Activated CD4-positive, alpha-beta T cell treated with anti-CD3 and anti-CD28 coated beads for 36 hours (primary cell): Measurements from ENCODE around the gene B3GAT3. TPM values are rescaled to one million over a fixed set of nuclear protein-coding genes. Genes with fewer than 3 reads are reported as not detected.

Experiments
- ATAC-seq: fragments of 200-7000 bp; cut with Tn5 transposase; one replicate; pipeline ENCODE4 v1.10.0; 2021; ENCODE audit warnings: mild to moderate bottlenecking, moderate library complexity
- CTCF ChIA-PET: fragments of 350-600 bp; sonication (Branson Sonifier 250); formaldehyde crosslinking; loops from one replicate; lab custom pipeline; 2021; ENCODE audit warnings: antibody characterized with exemption; lab: Charles Lee
- POLR2A ChIA-PET: fragments of 350-600 bp; sonication (Branson Sonifier 250); formaldehyde crosslinking; loops from one replicate; lab custom pipeline; 2021; ENCODE audit warnings: antibody characterized with exemption, inconsistent platforms; lab: Charles Lee
- DNase-seq: peaks from one replicate; pipeline ENCODE4 v3.0.0-alpha.2; 2020
- H3K27ac Mint-ChIP-seq: one replicate; pipeline ENCODE4 v1.8.0; 2021; ENCODE audit warnings: mixed read lengths
- H3K27me3 Mint-ChIP-seq: one replicate; pipeline ENCODE4 v1.8.0; 2021; ENCODE audit warnings: mixed read lengths
- H3K36me3 Mint-ChIP-seq: one replicate; pipeline ENCODE4 v1.8.0; 2021; ENCODE audit warnings: low read depth, mixed read lengths
- H3K4me1 Mint-ChIP-seq: one replicate; pipeline ENCODE4 v1.8.0; 2021; ENCODE audit warnings: mixed read lengths
- H3K4me3 Mint-ChIP-seq: one replicate; pipeline ENCODE4 v1.8.0; 2021; ENCODE audit warnings: mild to moderate bottlenecking, moderate library complexity, mixed read lengths
- H3K9me3 Mint-ChIP-seq: one replicate; pipeline ENCODE4 v1.8.0; 2021; ENCODE audit warnings: low read depth, mixed read lengths
- intact Hi-C, 2 experiments: fragments of 100-400 bp; cut with DNase I in 1 of 2; cut with micrococcal nuclease in 1 of 2; formaldehyde crosslinking; loops; one replicate each; pipeline versions ENCODE4 v1.14.2 to v1.15.1; 2022 to 2024; cut with DNase I, micrococcal nuclease
- total RNA-seq, 2 experiments: library from RNA; stranded (reverse); gene quantifications; one replicate each; pipeline ENCODE4 v1.2.3, GENCODE V29; 2021

B3GAT3 gene
- total RNA-seq, 2 experiments from 2014 or later, result 48.7 to 57.5 TPM

DNA sequence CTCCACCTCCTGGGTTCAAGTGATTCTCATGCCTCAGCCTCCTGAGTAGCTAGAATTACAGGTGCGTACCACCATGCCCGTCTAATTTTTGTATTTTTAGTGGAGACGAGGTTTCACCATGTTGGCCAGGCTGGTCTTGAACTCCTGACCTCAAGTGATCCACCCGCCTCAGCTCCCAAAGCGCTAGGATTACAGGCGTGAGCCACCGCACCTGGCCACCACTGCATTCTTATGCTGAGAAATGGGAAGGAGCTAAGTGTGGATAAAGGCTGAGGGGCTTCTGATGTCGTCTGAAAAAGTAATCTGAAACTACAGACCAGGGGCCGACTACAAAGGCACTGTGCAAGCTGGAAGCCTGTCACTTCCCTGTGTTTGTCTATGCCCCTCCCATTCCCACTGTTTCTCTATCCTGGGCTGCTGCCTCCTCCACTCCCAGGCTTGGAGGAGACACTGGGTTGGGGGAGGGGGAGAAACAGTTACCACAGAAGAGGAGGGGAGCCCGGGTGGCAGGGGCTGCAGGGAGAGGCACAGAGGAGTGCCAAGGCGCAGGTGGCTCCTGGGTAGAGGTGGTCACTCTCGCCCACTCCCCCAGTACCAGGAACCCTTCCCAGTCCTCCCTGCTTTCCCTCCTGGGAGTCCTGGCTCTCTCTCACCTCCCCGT lies 17.2 kb downstream of the B3GAT3 start:
- peaks cover 36% of the 10 kb centered on the region for H3K4me1 Mint-ChIP-seq
- H3K9me3 Mint-ChIP-seq, result no peaks in the 10 kb centered on the region
- intact Hi-C loops, result loop anchor here in 1 of 2 experiments (10.0 kb wide), 1 partner anchor 1640 kb away; the partner anchor contains the start of genes FKBP2 and PPP1R14B
- ATAC-seq, result no peak
- peaks cover 70% of the 10 kb centered on the region for H3K36me3 Mint-ChIP-seq
- H3K27me3 Mint-ChIP-seq, result no peaks in the 10 kb centered on the region
- CTCF ChIA-PET, result interaction anchor here (0.8 to 0.9 kb wide), 2 partner anchors 12 to 30 kb away, joined by 3 to 4 read pairs; no protein-coding TSS in a partner anchor
- H3K27ac Mint-ChIP-seq, result no peak overlapping the region
- POLR2A ChIA-PET, result interaction anchor here (1.4 kb wide), 1 partner anchor 13 kb away, joined by 4 read pairs; the partner anchor contains the start of gene TUT1
- H3K4me3 Mint-ChIP-seq, result no peak overlapping the region
- no peak for DNase-seq

DNA sequence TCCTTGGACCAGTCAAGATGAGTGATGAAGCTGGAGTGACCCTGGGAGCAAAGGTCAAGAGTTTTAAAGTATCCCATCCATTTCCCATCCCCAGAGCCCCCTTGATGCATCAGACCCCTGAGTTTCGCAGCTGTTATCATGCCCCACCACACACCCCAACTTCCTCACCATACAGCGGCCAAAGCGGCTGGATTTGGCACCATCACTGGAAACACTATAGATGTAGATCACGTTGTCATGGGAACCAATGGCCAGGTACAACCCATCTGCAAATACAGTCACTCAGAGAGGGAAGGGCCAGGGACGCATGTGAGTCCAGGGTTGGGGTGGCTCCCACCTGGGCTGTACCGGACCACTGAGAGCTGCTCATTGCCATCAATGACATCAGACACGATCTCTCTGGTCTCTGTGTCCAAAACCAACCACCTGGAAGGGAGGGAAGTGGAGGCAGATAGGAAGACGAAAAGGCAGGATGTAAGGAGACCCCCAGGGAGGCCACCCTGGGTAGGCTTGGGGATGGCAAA lies 17.9 kb downstream of the B3GAT3 start:
- intact Hi-C loops, result loop anchor here in 1 of 2 experiments (10.0 kb wide), 1 partner anchor 1641 kb away; the partner anchor contains the start of genes FKBP2 and PPP1R14B

DNA sequence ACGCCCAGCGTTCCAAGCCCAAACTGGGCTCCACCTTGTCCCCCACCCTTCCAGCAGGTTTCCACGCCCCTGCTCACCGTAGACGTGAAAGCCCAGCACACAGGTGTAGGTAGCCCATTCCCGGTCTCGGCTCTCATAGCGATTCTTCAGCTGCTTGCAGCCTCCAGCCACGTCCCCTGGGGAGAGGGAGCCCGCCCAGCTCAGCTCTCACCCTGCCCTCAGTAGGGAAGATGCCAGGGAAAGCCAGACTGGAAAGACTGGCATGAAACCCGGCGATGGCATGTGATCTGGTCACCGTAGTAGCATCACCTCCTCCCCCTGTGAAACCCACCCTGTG lies 18.7 kb downstream of the B3GAT3 start:
- H3K27ac Mint-ChIP-seq, result peak overlapping the region; percentile 28
- H3K36me3 Mint-ChIP-seq, result peaks cover 71% of the 10 kb centered on the region
- ChIA-PET CTCF (interaction anchor here (1.1 kb wide), 1 partner anchor 29 kb away, joined by 3 read pairs; no protein-coding TSS in a partner anchor), POLR2A (interaction anchor here (1.4 kb wide), 1 partner anchor 12 kb away, joined by 4 read pairs; the partner anchor contains the start of gene TUT1)
- peaks cover 45% of the 10 kb centered on the region for H3K4me1 Mint-ChIP-seq
- H3K4me3 Mint-ChIP-seq, result peak overlapping the region; percentile 19
- no peak for DNase-seq
- intact Hi-C loops, result loop anchor here in 1 of 2 experiments (10.0 kb wide), 1 partner anchor 1642 kb away; the partner anchor contains the start of genes FKBP2 and PPP1R14B
- no peak for ATAC-seq
- H3K27me3 Mint-ChIP-seq, result no peaks in the 10 kb centered on the region
- H3K9me3 Mint-ChIP-seq, result no peaks in the 10 kb centered on the region

More for the DNA sequence above, 17.9 kb downstream of the B3GAT3 start:
- DNase-seq, result no peak
- H3K27me3 Mint-ChIP-seq, result no peaks in the 10 kb centered on the region
- CTCF ChIA-PET, result interaction anchor here (0.5 to 1.1 kb wide), 4 partner anchors 11 to 143 kb away, joined by 3 to 5 read pairs (median 4); no protein-coding TSS in a partner anchor
- no peaks in the 10 kb centered on the region for H3K9me3 Mint-ChIP-seq
- peak overlapping the region; percentile 19 for H3K4me3 Mint-ChIP-seq
- no peak for ATAC-seq
- peaks cover 41% of the 10 kb centered on the region for H3K4me1 Mint-ChIP-seq
- POLR2A ChIA-PET, result interaction anchor here (1.4 kb wide), 1 partner anchor 12 kb away, joined by 4 read pairs; the partner anchor contains the start of gene TUT1
- H3K36me3 Mint-ChIP-seq, result peaks cover 70% of the 10 kb centered on the region
- H3K27ac Mint-ChIP-seq, result no peak overlapping the region

DNA sequence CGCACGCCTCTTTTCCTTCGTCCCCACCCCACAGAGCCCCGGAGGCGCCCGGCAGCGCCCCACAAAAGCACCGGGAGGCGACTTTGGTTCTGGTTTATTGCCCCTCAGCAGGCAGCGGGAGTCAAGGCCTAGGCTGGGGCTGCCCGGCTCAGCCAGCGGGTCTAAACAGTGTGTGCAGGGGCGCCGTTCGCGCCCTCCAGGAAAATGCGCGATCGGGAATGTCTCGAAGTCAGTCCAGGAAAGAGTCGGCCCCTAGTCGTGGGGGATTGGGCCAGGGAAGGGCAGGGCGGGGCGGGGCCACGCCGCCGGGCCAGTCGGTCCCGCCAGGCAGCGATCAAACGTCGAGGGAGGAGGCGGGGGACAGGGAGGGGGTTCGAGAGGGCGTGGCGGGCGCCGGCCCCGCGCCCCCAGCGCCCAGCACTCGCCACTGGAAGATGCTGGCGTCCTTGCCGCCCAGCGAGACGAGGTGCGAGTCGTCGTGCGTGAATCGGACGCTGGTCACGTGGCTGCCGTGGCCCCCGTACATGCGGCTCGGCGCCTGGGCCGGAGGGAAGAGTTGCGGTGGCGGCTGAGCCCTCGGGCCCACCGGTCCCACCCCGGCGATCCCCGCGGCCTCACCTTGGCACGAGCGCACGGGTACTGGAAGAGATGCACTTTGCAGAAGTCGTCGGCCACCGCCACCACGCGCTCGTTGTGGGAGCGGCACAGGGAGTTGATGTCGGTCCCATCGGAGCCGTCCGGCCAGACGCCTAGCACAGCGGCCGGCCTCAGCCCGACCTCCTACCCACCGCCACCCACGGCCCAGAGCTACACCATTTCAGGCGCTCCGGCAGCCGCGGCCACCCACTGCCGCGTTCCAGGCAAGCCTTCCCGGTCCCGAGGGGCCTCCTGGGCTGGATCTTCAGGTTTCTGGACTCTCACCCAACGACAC lies 19.4 kb downstream of the B3GAT3 start:
- DNase-seq (peak; percentile 52), ATAC-seq (no peak)
- Mint-ChIP-seq H3K9me3 (no peaks in the 10 kb centered on the region), H3K27ac (peak overlapping the region; percentile 95), H3K4me1 (peaks cover 48% of the 10 kb centered on the region), H3K36me3 (peaks cover 71% of the 10 kb centered on the region), H3K27me3 (no peaks in the 10 kb centered on the region), H3K4me3 (peak overlapping the region; percentile 91)
- ChIA-PET CTCF (interaction anchor here (0.6 to 1.5 kb wide), 10 partner anchors 9 to 184 kb away, joined by 3 to 20 read pairs (median 4); partner anchors contain the start of genes B3GAT3, C11orf98, CSKMT and LBHD1), POLR2A (interaction anchor here (0.7 to 3.3 kb wide), 17 partner anchors 9 to 279 kb away, joined by 3 to 81 read pairs (median 4); partner anchors contain the start of genes BSCL2, C11orf98, CSKMT and EEF1G)
- intact Hi-C loops, result loop anchor here in 1 of 2 experiments (1.0 to 10.0 kb wide), 2 partner anchors 10 to 1642 kb away; partner anchors contain the start of genes EML3, FKBP2 and PPP1R14B

DNA sequence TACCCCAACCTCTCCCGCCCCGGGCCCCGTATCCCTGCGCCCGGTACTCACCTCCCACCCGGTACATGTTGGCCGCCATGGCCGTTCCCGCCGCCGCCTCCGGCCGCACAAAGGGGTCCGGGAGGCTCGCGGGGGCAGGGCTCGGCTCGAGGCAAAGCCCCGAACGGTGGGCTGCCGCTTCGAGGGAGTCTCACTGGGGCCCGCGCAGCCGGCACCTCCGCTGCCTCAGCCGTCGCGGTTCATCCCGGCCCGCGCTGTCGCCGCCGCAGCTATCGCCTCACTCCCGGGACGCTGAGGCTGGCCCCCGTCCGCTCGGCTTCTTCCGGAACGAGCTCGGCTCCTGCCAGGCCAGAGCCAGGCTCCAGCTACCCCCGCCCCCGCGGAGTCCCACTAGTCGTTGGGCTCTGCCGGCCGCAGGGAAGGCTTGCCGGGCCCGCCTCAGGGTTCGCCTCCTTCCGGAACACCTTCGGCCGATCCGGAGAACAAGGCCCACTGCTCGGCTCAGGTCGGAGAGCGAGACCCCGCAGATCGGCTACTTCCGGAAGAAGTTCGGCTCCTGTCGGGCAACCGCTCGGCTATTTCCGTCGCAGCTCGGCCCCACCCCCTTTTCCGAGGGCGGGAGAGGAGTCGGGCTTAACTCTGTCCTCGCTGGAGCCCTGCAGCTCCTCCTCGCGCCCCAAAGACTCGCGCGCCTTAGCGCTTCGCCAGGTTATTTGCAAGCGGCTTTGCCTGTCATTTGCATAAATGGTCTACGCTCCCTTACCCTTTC lies 20.2 kb downstream of the B3GAT3 start, which contains the start of gene MTA2:
TSS of gene MTA2 (minus strand) at position 494 of the 769 bp plus-strand sequence. CDS start at position 79, 415 bp downstream.
- peaks cover 51% of the 10 kb centered on the region for H3K4me1 Mint-ChIP-seq

DNA sequence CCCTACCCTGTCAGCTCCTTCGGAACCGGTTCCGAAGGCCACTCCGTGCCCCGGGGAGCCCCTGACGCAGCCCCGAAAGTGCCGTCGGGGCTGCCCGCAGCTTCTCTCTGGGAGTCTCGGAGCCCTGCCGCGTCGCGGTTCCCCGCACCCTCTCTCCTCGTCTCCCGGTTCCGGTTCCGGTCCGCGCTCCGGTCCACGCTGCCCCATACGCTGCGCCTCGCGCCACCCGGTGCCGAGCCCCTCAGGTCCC lies 20.7 kb downstream of the B3GAT3 start:
- peaks cover 48% of the 10 kb centered on the region for H3K4me1 Mint-ChIP-seq
- H3K27ac Mint-ChIP-seq, result peak overlapping the region; percentile 96
- CTCF ChIA-PET, result interaction anchor here (0.9 to 1.7 kb wide), 7 partner anchors 9 to 71 kb away, joined by 3 to 20 read pairs (median 10); partner anchors contain the start of genes B3GAT3, EML3, LBHD1 and ROM1
- POLR2A ChIA-PET, result interaction anchor here (0.6 to 3.3 kb wide), 15 partner anchors 9 to 281 kb away, joined by 3 to 81 read pairs (median 5); partner anchors contain the start of genes B3GAT3, BSCL2, C11orf98 and CSKMT
- DNase-seq (peak; percentile 66), ATAC-seq (no peak)
- H3K4me3 Mint-ChIP-seq, result peak overlapping the region; percentile 91
- H3K36me3 Mint-ChIP-seq, result peaks cover 73% of the 10 kb centered on the region
- H3K27me3 Mint-ChIP-seq, result no peaks in the 10 kb centered on the region
- intact Hi-C loops, result loop anchor here (2.0 to 10.0 kb wide), 4 partner anchors 48 to 1644 kb away; partner anchors contain the start of genes FKBP2 (in 1 of the 2), PPP1R14B (in 1 of the 2) and UBXN1 (in 1 of the 2)
- H3K9me3 Mint-ChIP-seq, result no peaks in the 10 kb centered on the region

More for the DNA sequence above, 20.2 kb downstream of the B3GAT3 start, which contains the start of gene MTA2:
- CTCF ChIA-PET, result interaction anchor here (0.6 to 1.5 kb wide), 12 partner anchors 10 to 231 kb away, joined by 3 to 20 read pairs (median 4); partner anchors contain the start of genes B3GAT3, C11orf98, CSKMT and EML3
- ATAC-seq (peak; percentile 89), DNase-seq (peak; percentile 100)
- Mint-ChIP-seq H3K4me3 (peak within 1 kb of the TSS; percentile 91), H3K36me3 (peaks cover 72% of the 10 kb centered on the region), H3K27me3 (no peaks in the 10 kb centered on the region), H3K9me3 (no peaks in the 10 kb centered on the region), H3K27ac (peak within 1 kb of the TSS; percentile 96)
- POLR2A ChIA-PET, result interaction anchor here (0.5 to 3.3 kb wide), 23 partner anchors 10 to 280 kb away, joined by 3 to 81 read pairs (median 4); partner anchors contain the start of genes B3GAT3, BSCL2, C11orf98 and CSKMT
- intact Hi-C loops, result loop anchor here (1.0 to 10.0 kb wide), 5 partner anchors 11 to 1643 kb away; partner anchors contain the start of genes EML3 (in 1 of the 2), FKBP2 (in 1 of the 2), PPP1R14B (in 1 of the 2) and UBXN1 (in 1 of the 2)

DNA sequence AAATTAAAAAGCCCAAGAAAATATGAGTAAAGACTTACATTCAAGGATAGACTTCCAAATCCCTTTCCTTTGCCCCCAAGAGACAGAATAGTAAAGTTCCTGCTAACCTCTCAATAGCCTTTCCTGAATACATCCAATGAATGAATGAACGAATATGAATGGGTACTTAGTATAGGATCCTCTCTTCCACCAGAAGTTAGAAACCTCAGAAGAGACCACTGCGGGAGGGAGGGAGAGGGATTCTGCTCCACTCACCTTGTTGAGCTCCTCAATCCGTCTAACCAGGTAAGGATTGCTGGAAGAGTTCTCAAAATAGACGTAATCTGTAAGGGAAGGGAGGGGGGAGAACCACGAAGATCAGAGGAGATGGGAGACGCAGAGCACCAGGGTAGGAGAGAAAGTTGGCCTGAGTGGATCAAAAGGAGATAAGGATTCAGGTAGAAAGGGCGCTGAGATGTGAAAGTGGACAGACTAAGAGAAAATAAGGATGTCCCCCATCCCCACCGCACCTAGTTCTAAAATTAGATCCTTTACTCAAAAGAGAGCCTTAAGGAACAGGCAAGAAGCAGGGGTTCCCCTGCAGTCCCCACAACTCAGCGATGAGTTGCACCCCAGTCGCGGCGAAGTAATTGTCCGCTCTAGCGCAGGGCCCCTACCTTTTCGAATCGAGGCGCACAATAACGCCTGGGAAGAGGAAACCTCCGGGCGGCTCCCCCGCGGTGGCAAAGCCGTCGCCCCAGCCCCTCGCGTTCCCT lies 21.2 kb downstream of the B3GAT3 start:
- Mint-ChIP-seq H3K9me3 (no peaks in the 10 kb centered on the region), H3K27me3 (no peaks in the 10 kb centered on the region), H3K36me3 (peaks cover 73% of the 10 kb centered on the region), H3K4me1 (peaks cover 48% of the 10 kb centered on the region), H3K4me3 (peak overlapping the region; percentile 91), H3K27ac (peak overlapping the region; percentile 96)
- no peak for ATAC-seq
- ChIA-PET CTCF (interaction anchor here (0.6 to 2.1 kb wide), 6 partner anchors 9 to 262 kb away, joined by 3 to 18 read pairs (median 6); partner anchors contain the start of genes EML3, ROM1 and TUT1), POLR2A (interaction anchor here (0.6 to 3.3 kb wide), 7 partner anchors 9 to 255 kb away, joined by 3 to 81 read pairs (median 6); partner anchors contain the start of genes B3GAT3, C11orf98, CSKMT and EEF1G)
- peak; percentile 60 for DNase-seq
- intact Hi-C loops, result loop anchor here (2.0 to 10.0 kb wide), 4 partner anchors 48 to 1644 kb away; partner anchors contain the start of genes FKBP2 (in 1 of the 2), PPP1R14B (in 1 of the 2) and UBXN1 (in 1 of the 2)

DNA sequence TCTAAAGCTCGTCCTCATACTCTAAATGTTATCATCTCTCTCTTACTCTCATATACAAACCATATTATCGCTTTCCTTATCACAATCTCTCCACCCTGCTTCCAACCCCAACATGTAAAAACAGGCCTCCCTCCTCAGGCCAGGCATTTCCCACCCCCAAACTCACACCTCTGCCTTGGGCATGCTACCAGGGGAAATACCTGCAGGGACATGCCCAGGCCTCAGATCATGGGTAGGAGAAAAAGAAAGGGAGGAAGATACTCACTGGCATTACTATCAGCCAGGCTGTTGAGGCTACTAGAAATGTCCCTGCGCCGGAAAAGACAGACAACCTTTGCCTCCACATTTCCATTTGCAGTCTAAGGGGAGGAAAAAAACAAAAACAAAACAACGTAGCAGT lies 21.9 kb downstream of the B3GAT3 start:
- H3K27me3 Mint-ChIP-seq, result no peaks in the 10 kb centered on the region
- H3K4me1 Mint-ChIP-seq, result peaks cover 48% of the 10 kb centered on the region
- ChIA-PET CTCF (interaction anchor here (0.6 to 2.1 kb wide), 10 partner anchors 8 to 262 kb away, joined by 3 to 12 read pairs (median 4); partner anchors contain the start of genes C11orf98, CSKMT, EML3 and HNRNPUL2), POLR2A (interaction anchor here (0.6 to 3.3 kb wide), 11 partner anchors 8 to 256 kb away, joined by 3 to 81 read pairs (median 3); partner anchors contain the start of genes C11orf98, CSKMT, LBHD1 and TTC9C)
- intact Hi-C loops, result loop anchor here (1.0 to 10.0 kb wide), 14 partner anchors 9 to 1645 kb away; partner anchors contain the start of genes TUT1 (in 2 of the 2), C11orf98 (in 1 of the 2), CSKMT (in 1 of the 2) and EML3 (in 1 of the 2)
- peak overlapping the region; percentile 91 for H3K4me3 Mint-ChIP-seq
- DNase-seq (peak; percentile 55), ATAC-seq (no peak)
- peaks cover 74% of the 10 kb centered on the region for H3K36me3 Mint-ChIP-seq
- peak overlapping the region; percentile 96 for H3K27ac Mint-ChIP-seq
- no peaks in the 10 kb centered on the region for H3K9me3 Mint-ChIP-seq
